Right lobe of liver (tissue), 6 donors: ENCODE data around the gene ELANE. TPM values are rescaled to one million over a fixed set of nuclear protein-coding genes. Genes with fewer than 3 reads are reported as not detected.

Source experiments
- ATAC-seq, 4 donors: fragments of 200-7000 bp; cut with Tn5 transposase; one replicate each; pipeline ENCODE4 v1.9.1; 2020; ENCODE audit warnings: mild to moderate bottlenecking in 4 of 4, moderate library complexity in 4 of 4
- DNase-seq, 3 donors: peaks; one replicate each; pipeline ENCODE4 v3.0.0-alpha.2; 2020
- H3K27ac ChIP-seq, 3 donors: fragments of 200-600 bp; one replicate each; pipeline ENCODE4 v1.8.0; 2022
- H3K27me3 ChIP-seq, 2 donors: fragments of 200-600 bp; one replicate each; pipeline ENCODE4 v1.8.0; 2022
- H3K36me3 ChIP-seq, 4 donors: fragments of 200-600 bp; sonication (generic) in 1 of 4; one replicate each; pipeline versions ENCODE4 v1.5.1 to v1.8.0; 2017 to 2022; ENCODE audit warnings: control low read depth in 1 of 4
- H3K4me1 ChIP-seq, 4 donors: fragments of 200-600 bp; sonication (generic) in 1 of 4; one replicate each; pipeline versions ENCODE4 v1.5.1 to v1.8.0; 2017 to 2022; ENCODE audit warnings: control low read depth in 1 of 4
- H3K4me3 ChIP-seq, 3 donors: fragments of 200-600 bp; one replicate each; pipeline ENCODE4 v1.8.0; 2022
- H3K9me3 ChIP-seq, 4 donors: fragments of 200-600 bp; sonication (generic) in 1 of 4; one replicate each; pipeline versions ENCODE4 v1.5.1 to v1.8.0; 2017 to 2022; ENCODE audit warnings: control low read depth in 1 of 4
- POLR2A ChIP-seq: fragments of 450-650 bp; IDR thresholded peaks from one replicate; pipeline ENCODE4 v1.6.1; 2017; ENCODE audit warnings: antibody characterized with exemption, mild to moderate bottlenecking
- WGBS: methylation state at CpG from one replicate; pipeline ENCODE4 v1.1.6; 2018; ENCODE audit warnings: low coverage, low lambda C conversion rate; ENCODE audit not compliant: insufficient coverage; ENCODE audit errors: missing lambda C conversion rate; 5-methylcytosine and 5-hydroxymethylcytosine counted together
- intact Hi-C, 2 donors: fragments of 100-400 bp; cut with DNase I; formaldehyde crosslinking; loops; one replicate each; pipeline versions ENCODE4 v1.11.2 to v1.14.1; 2022
- total RNA-seq, 6 experiments: library from RNA; depleted of rRNA in 2 of 6; stranded (reverse); fragments of >200 nt in 2 of 6; fragmentation: NEBNext Ultra II Directional in 3 of 6; extraction: Animal tissue kit (Norgen Biotek cat#: 25700) in 3 of 6; gene quantifications; one replicate each; pipeline versions ENCODE4 v1.1.0 to v1.2.4, GENCODE V29; 2016 to 2023
- TF ChIP-seq, protein P1 (sequence below), 4 donors: fragments of 200-600 bp in 3 of 4; fragments of 450-650 bp in 1 of 4; IDR thresholded peaks; one replicate each; pipeline versions ENCODE4 v1.5.1 to v1.8.0; 2016 to 2022; ENCODE audit warnings: antibody characterized with exemption in 4 of 4, mild to moderate bottlenecking in 2 of 4
- donor health status: DM: no; HTN: yes; CAD: no.
- donor health status: DM: no; HTN: no; CAD: no.
- donor health status: DM: no; HTN: no; CAD: no.
- donor health status: DM: no; HTN: yes; CAD: no.
- donor health status: DM: no; HTN: yes; CAD: no.

ELANE gene
- total RNA-seq, 6 experiments from 2014 or later, result 0.59 to 4.2 (median 3.3) TPM; not detected in 3

DNA sequence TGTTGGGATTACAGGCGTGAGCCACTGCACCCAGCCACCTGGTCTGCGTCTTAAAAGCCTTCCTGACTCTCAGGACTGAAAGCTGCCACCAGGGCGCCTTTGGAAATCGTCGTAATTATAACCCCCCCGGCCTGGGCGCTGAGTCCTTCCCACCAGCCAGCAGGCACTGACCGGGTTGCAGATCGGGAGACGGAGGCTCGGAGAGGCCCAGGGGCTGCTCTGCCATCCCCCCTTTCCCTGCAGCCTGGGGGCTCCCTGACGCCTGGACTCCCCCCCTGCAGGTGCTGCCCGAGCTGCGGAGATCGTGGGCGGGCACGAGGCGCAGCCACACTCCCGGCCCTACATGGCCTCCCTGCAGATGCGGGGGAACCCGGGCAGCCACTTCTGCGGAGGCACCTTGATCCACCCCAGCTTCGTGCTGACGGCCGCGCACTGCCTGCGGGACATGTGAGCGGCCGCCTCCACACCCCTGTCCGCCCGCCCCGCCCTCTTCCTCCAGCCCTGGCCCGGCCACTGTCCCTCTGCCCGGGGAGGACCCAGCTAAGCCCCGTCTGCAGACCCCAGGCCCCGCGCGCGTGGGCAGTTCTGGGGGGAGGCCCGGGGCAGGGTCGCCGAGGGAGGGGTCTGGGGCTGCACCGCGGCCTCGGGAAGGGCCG is 8.8 kb upstream of the ELANE start:
- peak in 1 of 3 donors; percentile 58 for DNase-seq
- intact Hi-C loops, result no loop called here
- Histone ChIP-seq H3K27me3 (peaks cover 0 to 8% of the 10 kb centered on the region in 2 donors), H3K36me3 (no peaks in the 10 kb centered on the region), H3K27ac (no peak overlapping the region), H3K9me3 (no peaks in the 10 kb centered on the region), H3K4me3 (no peak overlapping the region), H3K4me1 (peaks cover 0 to 8% (median 0%) of the 10 kb centered on the region in 4 donors)
- peak; percentile 64 to 74 (median 67) for ATAC-seq
- WGBS, result 0% methylated on average over 1 of the region's 46 CpGs
- no peak for TF ChIP-seq POLR2A
- TF ChIP-seq, protein P1, sequence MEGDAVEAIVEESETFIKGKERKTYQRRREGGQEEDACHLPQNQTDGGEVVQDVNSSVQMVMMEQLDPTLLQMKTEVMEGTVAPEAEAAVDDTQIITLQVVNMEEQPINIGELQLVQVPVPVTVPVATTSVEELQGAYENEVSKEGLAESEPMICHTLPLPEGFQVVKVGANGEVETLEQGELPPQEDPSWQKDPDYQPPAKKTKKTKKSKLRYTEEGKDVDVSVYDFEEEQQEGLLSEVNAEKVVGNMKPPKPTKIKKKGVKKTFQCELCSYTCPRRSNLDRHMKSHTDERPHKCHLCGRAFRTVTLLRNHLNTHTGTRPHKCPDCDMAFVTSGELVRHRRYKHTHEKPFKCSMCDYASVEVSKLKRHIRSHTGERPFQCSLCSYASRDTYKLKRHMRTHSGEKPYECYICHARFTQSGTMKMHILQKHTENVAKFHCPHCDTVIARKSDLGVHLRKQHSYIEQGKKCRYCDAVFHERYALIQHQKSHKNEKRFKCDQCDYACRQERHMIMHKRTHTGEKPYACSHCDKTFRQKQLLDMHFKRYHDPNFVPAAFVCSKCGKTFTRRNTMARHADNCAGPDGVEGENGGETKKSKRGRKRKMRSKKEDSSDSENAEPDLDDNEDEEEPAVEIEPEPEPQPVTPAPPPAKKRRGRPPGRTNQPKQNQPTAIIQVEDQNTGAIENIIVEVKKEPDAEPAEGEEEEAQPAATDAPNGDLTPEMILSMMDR (IDR thresholded peaks at IDR 0.05), result no peak

- whole genome bisulfite sequencing, result 44% methylated on average over 34 of the region's 70 CpGs
- no peaks in the 10 kb centered on the region for H3K36me3 ChIP-seq
- H3K4me3 ChIP-seq, result no peak overlapping the region
- intact Hi-C loops, result no loop called here
- DNase-seq, result no peak
- H3K9me3 ChIP-seq, result no peaks in the 10 kb centered on the region
- H3K27ac ChIP-seq, result no peak overlapping the region
- peaks cover 0 to 8% (median 0%) of the 10 kb centered on the region in 4 donors for H3K4me1 ChIP-seq
- H3K27me3 ChIP-seq, result peaks cover 0 to 8% of the 10 kb centered on the region in 2 donors
- ATAC-seq, result peak in 2 of 4 donors; percentile 5 to 20
- TF ChIP-seq, protein P1 (IDR thresholded peaks at IDR 0.05), result no peak
- no peak for TF ChIP-seq POLR2A
Measured at GRCh38 chr19:843836-844545, 8.1 kb upstream of the ELANE start.

- H3K4me3 ChIP-seq, result no peak overlapping the region
- TF ChIP-seq, protein P1 (IDR thresholded peaks at IDR 0.05), result no peak
- no peak for TF ChIP-seq POLR2A
- 49% methylated on average over 10 of the region's 11 CpGs for WGBS
- peaks cover 0 to 8% of the 10 kb centered on the region in 2 donors for H3K27me3 ChIP-seq
- no peaks in the 10 kb centered on the region for H3K9me3 ChIP-seq
- peaks cover 0 to 8% (median 0%) of the 10 kb centered on the region in 4 donors for H3K4me1 ChIP-seq
- no peak for DNase-seq
- H3K36me3 ChIP-seq, result no peaks in the 10 kb centered on the region
- H3K27ac ChIP-seq, result no peak overlapping the region
- no peak for ATAC-seq
- intact Hi-C loops, result no loop called here
Measured at GRCh38 chr19:844546-844971, 7.5 kb upstream of the ELANE start.

DNA sequence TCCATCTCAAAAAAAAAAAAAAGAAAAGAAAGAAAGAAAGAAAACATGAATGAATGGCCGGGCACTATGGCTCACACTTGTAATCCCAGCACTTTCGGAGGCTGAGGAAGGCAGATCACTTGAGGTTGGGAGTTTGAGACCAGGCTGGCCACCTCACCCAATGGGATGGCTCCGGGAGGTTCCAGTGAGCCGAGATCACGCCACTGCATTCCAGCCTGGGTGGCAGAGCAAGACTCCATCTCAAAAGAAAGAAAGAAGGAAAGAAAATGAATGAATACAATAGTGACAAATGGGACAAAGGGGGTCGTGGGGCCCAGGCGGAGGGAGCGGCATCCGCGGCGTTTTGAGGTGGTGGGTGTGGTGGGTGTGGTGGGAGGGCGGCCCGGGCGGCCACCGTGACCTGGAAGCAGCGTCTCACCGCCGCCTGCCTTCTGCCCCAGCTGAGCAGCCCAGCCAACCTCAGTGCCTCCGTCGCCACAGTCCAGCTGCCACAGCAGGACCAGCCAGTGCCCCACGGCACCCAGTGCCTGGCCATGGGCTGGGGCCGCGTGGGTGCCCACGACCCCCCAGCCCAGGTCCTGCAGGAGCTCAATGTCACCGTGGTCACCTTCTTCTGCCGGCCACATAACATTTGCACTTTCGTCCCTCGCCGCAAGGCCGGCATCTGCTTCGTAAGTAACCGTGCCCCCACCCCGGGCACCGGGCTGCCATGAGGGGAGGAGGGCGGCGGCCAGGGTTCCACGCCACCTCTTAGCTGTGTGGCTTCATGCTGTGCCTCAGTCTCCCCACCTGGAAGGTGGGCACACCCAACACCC is 6.2 kb upstream of the ELANE start:
- no peak for ATAC-seq
- H3K9me3 ChIP-seq, result no peaks in the 10 kb centered on the region
- no peak for TF ChIP-seq POLR2A
- TF ChIP-seq, protein P1 (IDR thresholded peaks at IDR 0.05), result no peak
- peaks cover 0 to 13% (median 3%) of the 10 kb centered on the region in 4 donors for H3K4me1 ChIP-seq
- H3K4me3 ChIP-seq, result no peak overlapping the region
- 53% methylated on average over 7 of the region's 37 CpGs for WGBS
- DNase-seq, result no peak
- intact Hi-C loops, result no loop called here
- H3K27ac ChIP-seq, result no peak overlapping the region
- H3K27me3 ChIP-seq, result peaks cover 0 to 8% of the 10 kb centered on the region in 2 donors
- H3K36me3 ChIP-seq, result no peaks in the 10 kb centered on the region
